GM10266 (cell line): ENCODE data around the gene CHAT.

Experiments
- DNase-seq: peaks from one replicate; pipeline ENCODE4 v3.0.0; 2012; ENCODE audit errors: extremely low spot score
- CTCF ChIP-seq: IDR thresholded peaks from 2 replicates; pipeline ENCODE4 v1.5.1; 2012; ENCODE audit warnings: mild to moderate bottlenecking, low read depth; ENCODE audit not compliant: control insufficient read depth, insufficient read depth; ENCODE audit errors: missing control alignments

CHAT gene

GRCh38 chr10:49622426-49623425 lies 8.9 kb downstream of the CHAT start:
- TF ChIP-seq CTCF = no peak
- no peak for DNase-seq

GRCh38 chr10:49624629-49625028 lies 10.8 kb downstream of the CHAT start:
- no peak for TF ChIP-seq CTCF
- no peak for DNase-seq

- no peak for TF ChIP-seq CTCF
- DNase-seq = no peak
These were observed 11.6 kb downstream of the CHAT start for GRCh38 chr10:49625411-49625810.

- no peak for DNase-seq
- no peak for TF ChIP-seq CTCF
These were observed 13.2 kb downstream of the CHAT start for GRCh38 chr10:49627038-49627437.

GRCh38 chr10:49627644-49628247 lies 13.9 kb downstream of the CHAT start:
- TF ChIP-seq CTCF = no peak
- no peak for DNase-seq

- TF ChIP-seq CTCF = no peak
- no peak for DNase-seq
These were observed 14.8 kb downstream of the CHAT start for GRCh38 chr10:49628599-49628998.

- no peak for DNase-seq
- no peak for TF ChIP-seq CTCF
These were observed 15.6 kb downstream of the CHAT start for GRCh38 chr10:49629431-49629881.
